Activated naive CD8-positive, alpha-beta T cell treated with anti-CD3 and anti-CD28 coated beads, Interleukin-2, amount 50 U/mL, for 24 hours (primary cell): Measurements from ENCODE around the gene GRIK1.

Source experiments
- ATAC-seq: fragments of 150-1000 bp; cut with Tn5 transposase; one replicate; pipeline ENCODE4 v1.10.0; 2021
- DNase-seq: peaks from one replicate; pipeline ENCODE4 v3.0.0; 2021
- H3K27ac Mint-ChIP-seq: one replicate; pipeline ENCODE4 v1.8.0; 2021; ENCODE audit warnings: mild to moderate bottlenecking, mixed read lengths
- H3K27me3 Mint-ChIP-seq: one replicate; pipeline ENCODE4 v1.8.0; 2021; ENCODE audit warnings: mixed read lengths
- H3K36me3 Mint-ChIP-seq: one replicate; pipeline ENCODE4 v1.8.0; 2021; ENCODE audit warnings: low read depth, mixed read lengths
- H3K4me1 Mint-ChIP-seq: one replicate; pipeline ENCODE4 v1.8.0; 2021; ENCODE audit warnings: mixed read lengths
- H3K4me3 Mint-ChIP-seq: one replicate; pipeline ENCODE4 v1.8.0; 2021; ENCODE audit warnings: mild to moderate bottlenecking, moderate library complexity, mixed read lengths
- H3K9me3 Mint-ChIP-seq: one replicate; pipeline ENCODE4 v1.8.0; 2021; ENCODE audit warnings: mixed read lengths

Gene GRIK1

GRCh38 chr21:29499229-29499628 lies 440.6 kb downstream of the GRIK1 start:
- ATAC-seq (no peak), DNase-seq (no peak)
- Mint-ChIP-seq H3K27ac (no peak overlapping the region), H3K27me3 (no peaks in the 10 kb centered on the region), H3K4me3 (no peak overlapping the region), H3K4me1 (peaks cover 2% of the 10 kb centered on the region), H3K9me3 (peaks cover 7% of the 10 kb centered on the region), H3K36me3 (peaks cover 15% of the 10 kb centered on the region)

- Mint-ChIP-seq H3K4me3 (no peak overlapping the region), H3K36me3 (peaks cover 20% of the 10 kb centered on the region), H3K27ac (no peak overlapping the region), H3K4me1 (peaks cover 2% of the 10 kb centered on the region), H3K27me3 (no peaks in the 10 kb centered on the region), H3K9me3 (peaks cover 7% of the 10 kb centered on the region)
- ATAC-seq (no peak), DNase-seq (no peak)
Observed at GRCh38 chr21:29496337-29496736, 443.5 kb downstream of the GRIK1 start.

- Mint-ChIP-seq H3K4me1 (no peaks in the 10 kb centered on the region), H3K27me3 (no peaks in the 10 kb centered on the region), H3K27ac (no peak overlapping the region), H3K4me3 (no peak overlapping the region), H3K9me3 (no peaks in the 10 kb centered on the region), H3K36me3 (peaks cover 15% of the 10 kb centered on the region)
- ATAC-seq (no peak), DNase-seq (no peak)
Observed at GRCh38 chr21:29490016-29490415, 449.8 kb downstream of the GRIK1 start.

GRCh38 chr21:29487154-29487553 lies 452.6 kb downstream of the GRIK1 start:
- no peak overlapping the region for H3K27ac Mint-ChIP-seq

More at GRCh38 chr21:29487154-29487553, 452.6 kb downstream of the GRIK1 start:
- H3K9me3 Mint-ChIP-seq = no peaks in the 10 kb centered on the region
- DNase-seq (no peak), ATAC-seq (no peak)
- H3K4me3 Mint-ChIP-seq = no peak overlapping the region
- H3K36me3 Mint-ChIP-seq = peaks cover 21% of the 10 kb centered on the region
- H3K4me1 Mint-ChIP-seq = no peaks in the 10 kb centered on the region
- no peaks in the 10 kb centered on the region for H3K27me3 Mint-ChIP-seq
